Measurements from ENCODE around the gene DPP6. TPM values are rescaled to one million over a fixed set of nuclear protein-coding genes. Genes with fewer than 3 reads are reported as not detected.
"Not testable (repeated sequence)": the region's sequence is repeated elsewhere in the genome, so short reads cannot be mapped to it uniquely, and the experiment has no call there.

The DPP6 gene
- total RNA-seq, 4 donors from 2014 or later = 0.60 to 1.7 (median 1.6) TPM; not detected in 1

DNA sequence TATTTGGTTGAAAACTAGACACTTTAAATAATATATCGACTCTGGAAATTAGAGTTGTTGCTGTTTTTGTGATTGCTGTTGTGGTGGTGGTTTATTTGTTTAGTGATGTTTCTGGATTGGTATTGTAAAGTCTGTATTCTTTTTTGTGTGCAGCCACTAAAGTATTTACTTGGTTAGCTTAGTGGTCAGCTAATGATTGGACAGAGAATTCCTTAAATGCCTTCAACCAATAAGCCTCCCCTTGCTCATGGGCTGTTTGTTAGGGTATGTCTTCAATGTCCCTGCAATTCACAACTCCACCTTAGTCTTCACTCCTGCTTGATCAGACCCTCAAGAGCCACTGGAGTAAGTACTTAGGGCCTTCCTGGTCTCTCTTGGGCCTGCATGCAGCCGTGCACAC lies 879.7 kb downstream of the DPP6 start:
- 84 to 88% methylated on average over 2 of the region's 2 CpGs for WGBS, 2 donors
- DNase-seq (ENCODE audit: low spot score in 2 of 2) = no peak

DNA sequence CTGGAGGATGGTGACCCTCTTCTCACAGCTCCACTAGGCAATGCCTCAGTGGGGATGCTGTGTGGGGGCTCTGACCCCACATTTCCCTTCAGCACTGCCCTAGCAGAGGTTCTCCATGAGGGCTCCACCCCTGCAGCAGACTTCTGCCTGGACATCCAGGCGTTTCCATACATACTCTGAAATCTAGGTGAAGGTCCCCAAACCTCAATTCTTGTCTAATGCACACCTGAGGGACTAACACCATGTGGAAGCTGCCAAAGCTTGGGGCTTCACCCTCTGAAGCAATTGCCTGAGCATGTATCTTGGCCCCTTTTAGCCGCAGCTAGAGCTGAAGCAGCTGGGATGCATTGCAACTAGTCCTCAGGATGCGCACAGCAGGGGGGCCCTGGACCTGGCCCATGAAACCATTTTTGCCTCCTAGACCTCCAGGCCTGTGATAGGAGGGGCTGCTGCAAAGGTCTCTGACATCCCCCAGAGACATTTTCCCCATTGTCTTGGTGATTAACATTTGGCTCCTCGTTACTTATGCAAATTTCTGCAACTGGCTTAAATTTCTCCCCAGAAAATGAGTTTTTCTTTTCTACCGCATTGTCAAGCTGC lies 882.3 kb downstream of the DPP6 start:
- H3K36me3 ChIP-seq = peaks cover 0 to 23% (median 0%) of the 10 kb centered on the region in 3 donors
- 95 to 96% methylated on average over 5 of the region's 5 CpGs for WGBS, 2 donors

More for the DNA sequence above, 879.7 kb downstream of the DPP6 start:
- no peak overlapping the region for H3K27ac ChIP-seq
- no peaks in the 10 kb centered on the region for H3K27me3 ChIP-seq
- peaks cover 0 to 16% (median 8%) of the 10 kb centered on the region in 4 donors for H3K4me1 ChIP-seq
- peaks cover 0 to 23% (median 0%) of the 10 kb centered on the region in 3 donors for H3K36me3 ChIP-seq
- no peak overlapping the region for H3K4me3 ChIP-seq
- H3K9me3 ChIP-seq = peaks cover 0 to 9% (median 0%) of the 10 kb centered on the region in 4 donors
- TF ChIP-seq, protein P1, sequence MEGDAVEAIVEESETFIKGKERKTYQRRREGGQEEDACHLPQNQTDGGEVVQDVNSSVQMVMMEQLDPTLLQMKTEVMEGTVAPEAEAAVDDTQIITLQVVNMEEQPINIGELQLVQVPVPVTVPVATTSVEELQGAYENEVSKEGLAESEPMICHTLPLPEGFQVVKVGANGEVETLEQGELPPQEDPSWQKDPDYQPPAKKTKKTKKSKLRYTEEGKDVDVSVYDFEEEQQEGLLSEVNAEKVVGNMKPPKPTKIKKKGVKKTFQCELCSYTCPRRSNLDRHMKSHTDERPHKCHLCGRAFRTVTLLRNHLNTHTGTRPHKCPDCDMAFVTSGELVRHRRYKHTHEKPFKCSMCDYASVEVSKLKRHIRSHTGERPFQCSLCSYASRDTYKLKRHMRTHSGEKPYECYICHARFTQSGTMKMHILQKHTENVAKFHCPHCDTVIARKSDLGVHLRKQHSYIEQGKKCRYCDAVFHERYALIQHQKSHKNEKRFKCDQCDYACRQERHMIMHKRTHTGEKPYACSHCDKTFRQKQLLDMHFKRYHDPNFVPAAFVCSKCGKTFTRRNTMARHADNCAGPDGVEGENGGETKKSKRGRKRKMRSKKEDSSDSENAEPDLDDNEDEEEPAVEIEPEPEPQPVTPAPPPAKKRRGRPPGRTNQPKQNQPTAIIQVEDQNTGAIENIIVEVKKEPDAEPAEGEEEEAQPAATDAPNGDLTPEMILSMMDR (IDR thresholded peaks at IDR 0.05) = no peak
- TF ChIP-seq POLR2A (IDR thresholded peaks at IDR 0.05) (no peak), EP300 (IDR thresholded peaks at IDR 0.05) (no peak)

DNA sequence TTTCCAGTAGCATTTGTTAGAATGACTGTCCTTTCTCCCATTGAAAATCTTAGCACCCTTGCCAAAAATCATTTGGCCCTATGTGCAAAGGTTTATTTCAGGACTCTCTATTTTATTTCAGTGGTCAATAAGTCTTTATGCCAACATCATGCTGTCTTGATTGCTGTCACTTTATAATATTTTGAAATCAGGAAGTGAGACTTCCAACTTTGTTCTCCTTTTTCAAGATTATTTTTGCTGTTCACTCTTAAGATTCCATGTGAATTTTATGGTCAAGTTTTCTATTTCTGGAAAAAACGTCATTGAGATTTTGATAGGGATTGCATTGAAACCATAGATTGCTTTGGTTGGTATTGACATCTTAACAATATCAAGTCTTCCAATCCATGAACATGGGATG lies 885.6 kb downstream of the DPP6 start:
- TF ChIP-seq EP300 (IDR thresholded peaks at IDR 0.05) (no peak), POLR2A (IDR thresholded peaks at IDR 0.05) (no peak)
- TF ChIP-seq, protein P1 (IDR thresholded peaks at IDR 0.05) = no peak
- no peak overlapping the region for H3K4me3 ChIP-seq
- WGBS, 2 donors = 70% methylated on average over 1 of the region's 1 CpG
- H3K27ac ChIP-seq = no peak overlapping the region
- H3K27me3 ChIP-seq = no peaks in the 10 kb centered on the region
- H3K4me1 ChIP-seq = no peaks in the 10 kb centered on the region
- peaks cover 0 to 28% (median 0%) of the 10 kb centered on the region in 3 donors for H3K36me3 ChIP-seq
- no peak for DNase-seq (ENCODE audit: low spot score in 2 of 2)
- peaks cover 0 to 9% (median 0%) of the 10 kb centered on the region in 4 donors for H3K9me3 ChIP-seq

More for the DNA sequence above, 882.3 kb downstream of the DPP6 start:
- not testable (repeated sequence) for DNase-seq (ENCODE audit: low spot score in 2 of 2); H3K27ac ChIP-seq; H3K4me1 ChIP-seq; H3K9me3 ChIP-seq; H3K27me3 ChIP-seq; H3K4me3 ChIP-seq

DNA sequence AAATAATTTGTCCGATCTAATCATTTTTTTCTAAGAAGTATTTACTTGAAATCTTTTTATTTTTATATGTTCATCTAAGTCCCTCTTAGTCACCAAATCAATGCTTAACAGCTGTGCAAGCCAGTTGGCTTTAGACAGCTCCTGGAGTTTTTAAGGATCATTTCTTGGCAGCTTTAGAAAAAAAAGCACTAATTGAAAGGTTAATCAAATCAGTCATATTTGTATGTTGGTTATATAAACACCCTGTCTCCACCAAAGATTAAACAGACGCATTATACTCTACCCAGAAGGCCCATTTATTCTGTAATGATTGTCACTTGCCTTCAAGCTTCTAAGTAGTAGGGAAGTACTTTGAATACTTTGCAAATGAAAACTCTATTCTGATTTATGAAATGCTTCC lies 890.5 kb downstream of the DPP6 start:
- no peak for DNase-seq (ENCODE audit: low spot score in 2 of 2)
- Histone ChIP-seq H3K4me1 (no peaks in the 10 kb centered on the region), H3K27ac (no peak overlapping the region), H3K4me3 (no peak overlapping the region), H3K9me3 (no peaks in the 10 kb centered on the region), H3K27me3 (no peaks in the 10 kb centered on the region), H3K36me3 (peaks cover 3 to 51% (median 6%) of the 10 kb centered on the region in 3 donors)
- no peak for TF ChIP-seq EP300 (IDR thresholded peaks at IDR 0.05)
- TF ChIP-seq, protein P1 (IDR thresholded peaks at IDR 0.05) = no peak
- no peak for TF ChIP-seq POLR2A (IDR thresholded peaks at IDR 0.05)
- WGBS, 2 donors = 82 to 87% methylated on average over 2 of the region's 2 CpGs

Data from tibial nerve (tissue), 4 donors.